Vagina (tissue), 2 donors: Measurements from ENCODE around the gene SLC44A1. TPM values are rescaled to one million over a fixed set of nuclear protein-coding genes. Genes with fewer than 3 reads are reported as not detected.
"Not testable (repeated sequence)": the region's sequence is repeated elsewhere in the genome, so short reads cannot be mapped to it uniquely, and the experiment has no call there.

Experiments used
- DNase-seq, 2 donors: peaks; one replicate each; pipeline ENCODE4 v3.0.0-alpha.2; 2017; ENCODE audit errors: extremely low spot score in 2 of 2
- H3K27ac ChIP-seq: fragments of 200-600 bp; sonication (generic); one replicate; pipeline ENCODE4 v1.5.1; 2019
- H3K27me3 ChIP-seq: fragments of 200-600 bp; sonication (generic); one replicate; pipeline ENCODE4 v1.5.1; 2019
- H3K36me3 ChIP-seq, 2 donors: fragments of 200-600 bp; sonication (generic); one replicate each; pipeline ENCODE4 v1.5.1; 2017 to 2019
- H3K4me1 ChIP-seq: fragments of 200-600 bp; sonication (generic); one replicate; pipeline ENCODE4 v1.5.1; 2019
- H3K4me3 ChIP-seq, 2 donors: fragments of 200-600 bp; sonication (generic); 1 replicate in 1 of 2; 2 replicates in 1 of 2; pipeline ENCODE4 v1.5.1; 2016 to 2019
- H3K9me3 ChIP-seq: fragments of 200-600 bp; sonication (generic); one replicate; pipeline ENCODE4 v1.5.1; 2019
- CTCF ChIP-seq, 3 experiments: fragments of 450-650 bp in 2 of 3; fragments of 200-600 bp in 1 of 3; sonication (generic) in 1 of 3; IDR thresholded peaks; one replicate each; pipeline ENCODE4 v1.5.1; 2017 to 2019; ENCODE audit warnings: antibody characterized with exemption in 3 of 3, mild to moderate bottlenecking in 2 of 3, moderate library complexity in 2 of 3
- POLR2A ChIP-seq, 2 donors: fragments of 450-650 bp; IDR thresholded peaks; one replicate each; pipeline ENCODE4 v1.6.1; 2017; ENCODE audit warnings: antibody characterized with exemption in 2 of 2, mild to moderate bottlenecking in 2 of 2, moderate library complexity in 2 of 2
- POLR2AphosphoS5 ChIP-seq, 2 donors: sonication (generic); formaldehyde crosslinking; IDR thresholded peaks; one replicate each; pipeline ENCODE4 v1.9.0; 2017; ENCODE audit warnings: antibody characterized with exemption in 2 of 2, mild to moderate bottlenecking in 2 of 2, low read depth in 1 of 2; ENCODE audit not compliant: insufficient read depth in 1 of 2
- intact Hi-C: fragments of 100-400 bp; cut with DNase I; formaldehyde crosslinking; loops from one replicate; pipeline ENCODE4 v1.15.1; 2023
- total RNA-seq: library from RNA; depleted of rRNA; stranded (reverse); fragments of >200 nt; gene quantifications from one replicate; pipeline ENCODE4 v1.2.3, GENCODE V29; 2016

The SLC44A1 gene
- total RNA-seq, 1 donor from 2014 or later, result 67.3 TPM

- no peak for TF ChIP-seq POLR2AphosphoS5 (IDR thresholded peaks at IDR 0.05; ENCODE audit: insufficient read depth in 1 of 2, low read depth in 1 of 2)
- TF ChIP-seq POLR2A (IDR thresholded peaks at IDR 0.05), result no peak
- no peak for TF ChIP-seq CTCF (IDR thresholded peaks at IDR 0.05)
- DNase-seq, result no peak
- Histone ChIP-seq H3K9me3 (no peaks in the 10 kb centered on the region), H3K27me3 (no peaks in the 10 kb centered on the region), H3K4me3 (no peak overlapping the region), H3K4me1 (peaks cover 22% of the 10 kb centered on the region), H3K36me3 (no peaks in the 10 kb centered on the region), H3K27ac (no peak overlapping the region)
- intact Hi-C loops, result no loop called here
Measured at GRCh38 chr9:105264380-105264779, 19.9 kb downstream of the SLC44A1 start.

- DNase-seq, H3K36me3 ChIP-seq, H3K4me1 ChIP-seq, H3K9me3 ChIP-seq, H3K4me3 ChIP-seq, H3K27ac ChIP-seq, intact Hi-C loops, H3K27me3 ChIP-seq: not testable (repeated sequence)
Measured at GRCh38 chr9:105268254-105268653, 23.8 kb downstream of the SLC44A1 start.

GRCh38 chr9:105269593-105269992 lies 25.1 kb downstream of the SLC44A1 start:
- Histone ChIP-seq H3K4me1 (no peaks in the 10 kb centered on the region), H3K27ac (no peak overlapping the region), H3K27me3 (no peaks in the 10 kb centered on the region), H3K4me3 (no peak overlapping the region), H3K36me3 (no peaks in the 10 kb centered on the region), H3K9me3 (no peaks in the 10 kb centered on the region)
- no peak for DNase-seq
- intact Hi-C loops, result no loop called here
- TF ChIP-seq POLR2AphosphoS5 (IDR thresholded peaks at IDR 0.05; ENCODE audit: insufficient read depth in 1 of 2, low read depth in 1 of 2), result no peak
- no peak for TF ChIP-seq CTCF (IDR thresholded peaks at IDR 0.05)
- TF ChIP-seq POLR2A (IDR thresholded peaks at IDR 0.05), result no peak

GRCh38 chr9:105270711-105271110 lies 26.3 kb downstream of the SLC44A1 start:
- intact Hi-C loops, result no loop called here
- DNase-seq, result no peak
- H3K27me3 ChIP-seq, result no peaks in the 10 kb centered on the region
- H3K4me1 ChIP-seq, result no peaks in the 10 kb centered on the region
- no peak overlapping the region for H3K4me3 ChIP-seq
- H3K36me3 ChIP-seq, result no peaks in the 10 kb centered on the region
- no peaks in the 10 kb centered on the region for H3K9me3 ChIP-seq
- TF ChIP-seq CTCF (IDR thresholded peaks at IDR 0.05), result no peak
- TF ChIP-seq POLR2A (IDR thresholded peaks at IDR 0.05), result no peak
- no peak for TF ChIP-seq POLR2AphosphoS5 (IDR thresholded peaks at IDR 0.05; ENCODE audit: insufficient read depth in 1 of 2, low read depth in 1 of 2)
- no peak overlapping the region for H3K27ac ChIP-seq

GRCh38 chr9:105273731-105274130 lies 29.3 kb downstream of the SLC44A1 start:
- no peak overlapping the region for H3K27ac ChIP-seq
- H3K9me3 ChIP-seq, result no peaks in the 10 kb centered on the region
- no peaks in the 10 kb centered on the region for H3K36me3 ChIP-seq
- intact Hi-C loops, result no loop called here
- TF ChIP-seq CTCF (IDR thresholded peaks at IDR 0.05) (no peak), POLR2A (IDR thresholded peaks at IDR 0.05) (no peak), POLR2AphosphoS5 (IDR thresholded peaks at IDR 0.05; ENCODE audit: insufficient read depth in 1 of 2, low read depth in 1 of 2) (no peak)
- no peak for DNase-seq
- peaks cover 6% of the 10 kb centered on the region for H3K4me1 ChIP-seq
- no peak overlapping the region for H3K4me3 ChIP-seq
- H3K27me3 ChIP-seq, result no peaks in the 10 kb centered on the region

- Histone ChIP-seq H3K27ac (no peak overlapping the region), H3K9me3 (no peaks in the 10 kb centered on the region), H3K27me3 (no peaks in the 10 kb centered on the region), H3K4me1 (peaks cover 6% of the 10 kb centered on the region), H3K4me3 (no peak overlapping the region), H3K36me3 (no peaks in the 10 kb centered on the region)
- no peak for DNase-seq
- intact Hi-C loops, result no loop called here
- TF ChIP-seq POLR2AphosphoS5 (IDR thresholded peaks at IDR 0.05; ENCODE audit: insufficient read depth in 1 of 2, low read depth in 1 of 2), result no peak
- TF ChIP-seq CTCF (IDR thresholded peaks at IDR 0.05), result no peak
- TF ChIP-seq POLR2A (IDR thresholded peaks at IDR 0.05), result no peak
Measured at GRCh38 chr9:105275111-105275510, 30.7 kb downstream of the SLC44A1 start.
